Measurements from ENCODE around the gene GMNC.

- no peak for TF ChIP-seq CTCF (conservative IDR thresholded peaks at IDR 0.05; ENCODE audit: low read length)
- no peak for TF ChIP-seq EZH2phosphoT487 (IDR thresholded peaks at IDR 0.05; ENCODE audit: borderline replicate concordance)
Measured at GRCh38 chr3:190865419-190865818, 2.9 kb upstream of the GMNC start.

All from Loucy (cell line).